PC-9 (cell line): ENCODE data around the gene PARP8. TPM values are rescaled to one million over a fixed set of nuclear protein-coding genes. Genes with fewer than 3 reads are reported as not detected.
A peak's percentile ranks its signal among the peaks of the same experiment; 100 is the strongest.
"Not testable (repeated sequence)": the region's sequence is repeated elsewhere in the genome, so short reads cannot be mapped to it uniquely, and the experiment has no call there.

Experiments used
- BruUV-seq: library from RNA; stranded (reverse); fragments of 400-500 nt; replicated peaks from 2 replicates; lab custom pipeline; 2021; lab: Mats Ljungman, UMichigan
- CTCF ChIA-PET: fragments of 300-600 bp; sonication (Branson Sonifier 250); formaldehyde crosslinking; loops from one replicate; lab custom pipeline; 2022; ENCODE audit warnings: antibody characterized with exemption; lab: Charles Lee
- POLR2A ChIA-PET: fragments of 300-600 bp; sonication (Branson Sonifier 250); formaldehyde crosslinking; loops from one replicate; lab custom pipeline; 2022; ENCODE audit warnings: antibody characterized with exemption; ENCODE audit not compliant: unreplicated experiment; lab: Charles Lee
- DNase-seq, 2 experiments: peaks; one replicate each; pipeline versions ENCODE4 v3.0.0 to v3.0.0-alpha.2; 2015 to 2022; ENCODE audit warnings: mixed read lengths in 1 of 2
- H2AFZ ChIP-seq: fragments of 200-600 bp; sonication (generic); 2 replicates; pipeline ENCODE4 v1.8.1; 2017; ENCODE audit warnings: antibody characterized with exemption
- H3F3A ChIP-seq: fragments of 200-600 bp; sonication (generic); 2 replicates; pipeline ENCODE4 v1.8.1; 2017; ENCODE audit warnings: antibody characterized with exemption, mild to moderate bottlenecking, low read depth; ENCODE audit not compliant: insufficient read depth
- H3K27ac ChIP-seq: fragments of 200-600 bp; sonication (generic); 2 replicates; pipeline ENCODE4 v1.6.1; 2016; ENCODE audit warnings: mixed run types
- H3K27me3 ChIP-seq: fragments of 200-600 bp; sonication (generic); 2 replicates; pipeline ENCODE4 v1.6.1; 2016; ENCODE audit warnings: low read depth, mixed run types; ENCODE audit not compliant: insufficient read depth
- H3K36me3 ChIP-seq: fragments of 200-600 bp; sonication (generic); 2 replicates; pipeline ENCODE4 v1.6.1; 2016; ENCODE audit warnings: low read depth, mixed run types
- H3K4me1 ChIP-seq: fragments of 200-600 bp; sonication (generic); replicated peaks from 2 replicates; pipeline ENCODE4 v1.6.1; 2016; ENCODE audit warnings: mixed run types; ENCODE audit not compliant: insufficient read depth
- H3K4me2 ChIP-seq: fragments of 200-600 bp; sonication (generic); 2 replicates; pipeline ENCODE4 v1.6.1; 2017; ENCODE audit warnings: mixed run types
- H3K4me3 ChIP-seq: fragments of 200-600 bp; sonication (generic); 2 replicates; pipeline ENCODE4 v1.6.1; 2016; ENCODE audit warnings: mixed run types
- H3K79me2 ChIP-seq: fragments of 200-600 bp; sonication (generic); 2 replicates; pipeline ENCODE4 v1.6.1; 2017; ENCODE audit warnings: low read depth, mixed run types
- H3K9me2 ChIP-seq: fragments of 200-600 bp; sonication (generic); 2 replicates; pipeline ENCODE4 v1.8.1; 2017; ENCODE audit warnings: mild to moderate bottlenecking; ENCODE audit not compliant: insufficient read depth
- H3K9me3 ChIP-seq: fragments of 200-600 bp; sonication (generic); 2 replicates; pipeline ENCODE4 v1.8.1; 2016; ENCODE audit warnings: low read depth; ENCODE audit not compliant: insufficient read depth
- H4K20me1 ChIP-seq: fragments of 200-600 bp; sonication (generic); 2 replicates; pipeline ENCODE4 v1.8.1; 2017; ENCODE audit not compliant: insufficient read depth
- EZH2 ChIP-seq: fragments of 200-600 bp; sonication (generic); IDR thresholded peaks from 2 replicates; pipeline ENCODE4 v1.8.0; 2017; ENCODE audit warnings: antibody characterized with exemption, low read depth
- intact Hi-C: fragments of 100-400 bp; cut with micrococcal nuclease; formaldehyde crosslinking; loops from one replicate; pipeline ENCODE4 v1.10.0; 2022; ENCODE audit not compliant: unreplicated experiment
- total RNA-seq: library from RNA; stranded (reverse); gene quantifications from 2 replicates; pipeline ENCODE4 v1.2.3, GENCODE V29; 2021
- TF ChIP-seq, protein P1 (sequence below): fragments of 200-600 bp; sonication (generic); conservative IDR thresholded peaks from 2 replicates; pipeline ENCODE4 v1.6.1; 2017; ENCODE audit warnings: mixed run types, antibody characterized with exemption, mild to moderate bottlenecking, moderate library complexity

PARP8 gene
- total RNA-seq, 1 experiment from 2014 or later = 17.6 TPM

DNA sequence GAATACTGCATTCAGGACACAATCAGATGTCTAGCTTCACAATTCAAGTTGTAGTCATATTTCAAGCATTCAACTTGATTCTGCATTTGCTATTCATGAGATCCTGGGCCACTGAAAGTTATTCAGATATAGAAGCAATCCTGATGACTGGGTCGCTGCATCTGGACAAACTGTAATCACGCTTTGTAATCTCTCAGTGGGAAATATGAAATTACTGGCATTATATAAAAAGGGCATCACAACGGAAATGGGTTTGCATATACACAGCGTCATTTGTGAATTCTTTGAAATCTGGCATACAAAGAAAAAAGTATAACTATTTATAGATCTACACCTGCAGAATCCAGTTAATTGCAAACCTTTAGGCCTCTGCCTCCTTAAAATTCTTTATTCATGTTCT, 102.2 kb downstream of the PARP8 start:
- H3K27ac ChIP-seq = no peak overlapping the region
- no peak overlapping the region for H3K4me2 ChIP-seq
- intact Hi-C loops = no loop called here
- H3K9me2 ChIP-seq = no peaks in the 10 kb centered on the region
- no peak overlapping the region for H2AFZ ChIP-seq
- no peak for TF ChIP-seq EZH2
- TF ChIP-seq, protein P1, sequence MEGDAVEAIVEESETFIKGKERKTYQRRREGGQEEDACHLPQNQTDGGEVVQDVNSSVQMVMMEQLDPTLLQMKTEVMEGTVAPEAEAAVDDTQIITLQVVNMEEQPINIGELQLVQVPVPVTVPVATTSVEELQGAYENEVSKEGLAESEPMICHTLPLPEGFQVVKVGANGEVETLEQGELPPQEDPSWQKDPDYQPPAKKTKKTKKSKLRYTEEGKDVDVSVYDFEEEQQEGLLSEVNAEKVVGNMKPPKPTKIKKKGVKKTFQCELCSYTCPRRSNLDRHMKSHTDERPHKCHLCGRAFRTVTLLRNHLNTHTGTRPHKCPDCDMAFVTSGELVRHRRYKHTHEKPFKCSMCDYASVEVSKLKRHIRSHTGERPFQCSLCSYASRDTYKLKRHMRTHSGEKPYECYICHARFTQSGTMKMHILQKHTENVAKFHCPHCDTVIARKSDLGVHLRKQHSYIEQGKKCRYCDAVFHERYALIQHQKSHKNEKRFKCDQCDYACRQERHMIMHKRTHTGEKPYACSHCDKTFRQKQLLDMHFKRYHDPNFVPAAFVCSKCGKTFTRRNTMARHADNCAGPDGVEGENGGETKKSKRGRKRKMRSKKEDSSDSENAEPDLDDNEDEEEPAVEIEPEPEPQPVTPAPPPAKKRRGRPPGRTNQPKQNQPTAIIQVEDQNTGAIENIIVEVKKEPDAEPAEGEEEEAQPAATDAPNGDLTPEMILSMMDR = no peak
- no peaks in the 10 kb centered on the region for H3K27me3 ChIP-seq
- no peaks in the 10 kb centered on the region for H3K36me3 ChIP-seq
- no peaks in the 10 kb centered on the region for H3K4me1 ChIP-seq
- no peak for DNase-seq
- H3K9me3 ChIP-seq = peaks cover 7% of the 10 kb centered on the region; the same call in 1 of the 2 replicates
- POLR2A ChIA-PET = no interaction called here
- no peaks in the 10 kb centered on the region for H4K20me1 ChIP-seq
- CTCF ChIA-PET = no interaction called here
- no peaks in the 10 kb centered on the region for H3K79me2 ChIP-seq
- no peaks in the 10 kb centered on the region for H3F3A ChIP-seq
- no TSS peak for BruUV-seq
- H3K4me3 ChIP-seq = no peak overlapping the region

DNA sequence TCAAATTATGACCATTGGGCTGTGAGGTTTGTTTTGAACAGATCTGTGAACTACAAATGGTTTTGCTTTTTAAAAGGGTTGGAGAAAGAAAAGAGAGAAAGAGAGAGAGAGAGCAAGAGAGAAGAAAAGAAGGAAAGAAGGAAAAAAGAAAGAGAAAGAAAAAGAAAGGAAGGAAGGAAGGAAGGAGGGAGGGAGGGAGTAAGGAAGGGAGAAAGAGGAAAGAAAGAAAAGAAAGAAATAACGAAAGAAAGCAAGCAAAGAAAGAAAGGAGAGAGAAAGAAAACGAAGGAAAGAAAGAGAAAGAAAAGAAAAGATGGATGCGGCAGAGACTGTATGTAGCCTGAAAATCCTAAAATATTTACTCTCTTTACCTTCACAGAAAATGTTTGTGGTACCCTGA, 104.0 kb downstream of the PARP8 start:
- TF ChIP-seq, protein P1 = no peak
- no peak for TF ChIP-seq EZH2
- intact Hi-C loops = no loop called here
- BruUV-seq = no TSS peak

DNA sequence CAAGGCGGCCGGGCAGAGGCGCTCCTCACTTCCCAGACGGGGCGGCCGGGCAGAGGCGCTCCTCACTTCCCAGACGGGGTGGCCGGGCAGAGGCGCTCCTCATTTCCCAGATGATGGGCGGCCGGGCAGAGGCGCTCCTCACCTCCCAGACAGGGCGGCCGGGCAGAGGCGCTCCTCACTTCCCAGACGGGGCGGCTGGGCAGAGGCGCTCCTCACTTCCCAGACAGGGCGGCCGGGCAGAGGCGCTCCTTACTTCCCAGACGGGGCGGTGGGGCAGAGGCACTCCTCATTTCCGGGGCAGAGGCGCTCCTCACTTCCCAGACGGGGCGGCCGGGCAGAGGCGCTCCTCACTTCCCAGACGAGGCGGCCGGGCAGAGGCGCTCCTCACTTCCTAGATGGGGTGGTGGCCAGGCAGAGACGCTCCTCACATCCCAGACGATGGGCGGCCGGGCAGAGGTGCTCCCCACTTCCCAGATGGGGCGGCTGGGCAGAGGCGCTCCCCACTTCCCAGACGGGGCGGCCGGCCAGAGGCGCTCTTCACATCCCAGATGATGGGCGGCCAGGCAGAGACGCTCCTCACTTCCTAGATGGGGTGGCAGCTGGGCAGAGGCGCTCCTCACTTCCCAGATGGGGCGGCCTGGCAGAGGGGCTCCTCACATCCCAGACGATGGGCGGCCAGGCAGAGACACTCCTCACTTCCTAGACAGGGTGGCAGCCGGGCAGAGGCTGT, 108.2 kb downstream of the PARP8 start:
- H3K9me2 ChIP-seq, intact Hi-C loops, H3K4me2 ChIP-seq, H3K36me3 ChIP-seq, H4K20me1 ChIP-seq, H3F3A ChIP-seq, POLR2A ChIA-PET, H3K4me1 ChIP-seq, BruUV-seq, H3K79me2 ChIP-seq, H2AFZ ChIP-seq, H3K27me3 ChIP-seq, H3K4me3 ChIP-seq, DNase-seq, CTCF ChIA-PET, H3K27ac ChIP-seq, H3K9me3 ChIP-seq: not testable (repeated sequence)

More for the DNA sequence above, 104.0 kb downstream of the PARP8 start:
- H3F3A ChIP-seq = no peaks in the 10 kb centered on the region
- H3K79me2 ChIP-seq = no peaks in the 10 kb centered on the region
- H3K36me3 ChIP-seq = no peaks in the 10 kb centered on the region
- H3K9me2 ChIP-seq = no peaks in the 10 kb centered on the region
- H3K27me3 ChIP-seq = no peaks in the 10 kb centered on the region
- no peak overlapping the region for H3K4me3 ChIP-seq
- no peak overlapping the region for H3K27ac ChIP-seq
- peaks cover 7% of the 10 kb centered on the region; the same call in 1 of the 2 replicates for H3K9me3 ChIP-seq
- CTCF ChIA-PET = no interaction called here
- no peak for DNase-seq
- H4K20me1 ChIP-seq = no peaks in the 10 kb centered on the region
- no peak overlapping the region for H3K4me2 ChIP-seq
- H2AFZ ChIP-seq = no peak overlapping the region
- H3K4me1 ChIP-seq = no peaks in the 10 kb centered on the region
- POLR2A ChIA-PET = no interaction called here

DNA sequence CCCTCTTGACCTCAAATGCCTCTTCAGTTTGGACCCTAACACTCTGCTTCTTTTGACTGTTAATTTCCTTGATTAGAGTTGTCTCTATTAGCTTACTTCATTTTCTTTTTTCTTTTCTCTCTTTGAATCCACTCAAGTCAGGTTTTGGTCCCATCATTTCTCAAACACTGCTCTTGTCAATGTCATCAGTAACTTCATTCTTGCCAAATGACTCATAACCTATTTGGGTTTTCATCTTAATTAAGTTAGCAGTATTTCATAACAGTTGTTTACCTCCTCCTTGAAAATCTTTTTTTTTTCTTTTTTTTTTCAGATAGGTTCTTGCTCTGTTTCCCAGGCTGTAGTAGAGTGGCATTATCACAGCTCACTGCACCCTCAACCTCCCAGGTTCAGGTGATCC, 119.6 kb downstream of the PARP8 start:
- no peak overlapping the region for H2AFZ ChIP-seq
- H3K36me3 ChIP-seq = no peaks in the 10 kb centered on the region
- BruUV-seq = no TSS peak
- DNase-seq = peak in 1 of 2 experiments; percentile 36
- H3K4me2 ChIP-seq = no peak overlapping the region
- ChIA-PET CTCF (no interaction called here), POLR2A (no interaction called here)
- H3K9me3 ChIP-seq = no peaks in the 10 kb centered on the region
- H3F3A ChIP-seq = no peaks in the 10 kb centered on the region
- no peaks in the 10 kb centered on the region for H3K4me1 ChIP-seq
- H3K27me3 ChIP-seq = no peaks in the 10 kb centered on the region
- no peak overlapping the region for H3K27ac ChIP-seq
- no peaks in the 10 kb centered on the region for H3K9me2 ChIP-seq
- TF ChIP-seq, protein P1 = no peak
- no peak for TF ChIP-seq EZH2
- no peaks in the 10 kb centered on the region for H3K79me2 ChIP-seq
- no peaks in the 10 kb centered on the region for H4K20me1 ChIP-seq
- H3K4me3 ChIP-seq = no peak overlapping the region
- intact Hi-C loops = no loop called here
